Prostate gland (tissue), 2 donors: ENCODE data around the gene COL25A1.

ENCODE experiments used
- POLR2A ChIP-seq: fragments of 450-650 bp; IDR thresholded peaks from one replicate; pipeline ENCODE4 v1.6.1; 2016; ENCODE audit warnings: antibody characterized with exemption, mild to moderate bottlenecking
- POLR2AphosphoS5 ChIP-seq: sonication (generic); formaldehyde crosslinking; IDR thresholded peaks from one replicate; pipeline ENCODE4 v1.6.1; 2017; ENCODE audit warnings: antibody characterized with exemption
- TF ChIP-seq, protein P1 (sequence below), 4 experiments: fragments of 200-600 bp in 2 of 4; fragments of 450-650 bp in 2 of 4; sonication (generic) in 2 of 4; IDR thresholded peaks; 1 replicate in 3 of 4; 2 replicates in 1 of 4; pipeline ENCODE4 v1.5.1; 2016 to 2019; ENCODE audit warnings: antibody characterized with exemption in 4 of 4, mild to moderate bottlenecking in 2 of 4, moderate library complexity in 2 of 4

DNA sequence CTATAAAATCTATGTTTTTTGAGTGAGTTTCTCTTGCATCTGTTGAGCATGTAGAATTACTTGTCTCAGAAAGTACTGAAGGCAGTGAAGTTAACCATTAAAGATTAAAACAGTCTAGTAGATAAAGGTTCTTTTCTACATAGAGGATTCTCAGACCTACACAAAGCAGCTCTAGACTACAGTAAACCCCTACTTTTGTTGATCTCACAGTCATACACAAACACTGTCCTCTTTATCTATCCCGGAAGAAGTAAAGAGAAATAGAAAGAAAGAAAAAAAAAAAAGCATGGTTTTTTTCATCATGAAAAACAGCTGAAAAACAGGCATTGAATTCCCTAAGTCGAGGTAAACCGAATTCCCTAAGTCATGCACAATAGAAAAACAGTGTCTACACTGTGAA is 58.6 kb downstream of the COL25A1 start:
- TF ChIP-seq, protein P1, sequence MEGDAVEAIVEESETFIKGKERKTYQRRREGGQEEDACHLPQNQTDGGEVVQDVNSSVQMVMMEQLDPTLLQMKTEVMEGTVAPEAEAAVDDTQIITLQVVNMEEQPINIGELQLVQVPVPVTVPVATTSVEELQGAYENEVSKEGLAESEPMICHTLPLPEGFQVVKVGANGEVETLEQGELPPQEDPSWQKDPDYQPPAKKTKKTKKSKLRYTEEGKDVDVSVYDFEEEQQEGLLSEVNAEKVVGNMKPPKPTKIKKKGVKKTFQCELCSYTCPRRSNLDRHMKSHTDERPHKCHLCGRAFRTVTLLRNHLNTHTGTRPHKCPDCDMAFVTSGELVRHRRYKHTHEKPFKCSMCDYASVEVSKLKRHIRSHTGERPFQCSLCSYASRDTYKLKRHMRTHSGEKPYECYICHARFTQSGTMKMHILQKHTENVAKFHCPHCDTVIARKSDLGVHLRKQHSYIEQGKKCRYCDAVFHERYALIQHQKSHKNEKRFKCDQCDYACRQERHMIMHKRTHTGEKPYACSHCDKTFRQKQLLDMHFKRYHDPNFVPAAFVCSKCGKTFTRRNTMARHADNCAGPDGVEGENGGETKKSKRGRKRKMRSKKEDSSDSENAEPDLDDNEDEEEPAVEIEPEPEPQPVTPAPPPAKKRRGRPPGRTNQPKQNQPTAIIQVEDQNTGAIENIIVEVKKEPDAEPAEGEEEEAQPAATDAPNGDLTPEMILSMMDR (IDR thresholded peaks at IDR 0.05) = no peak
- no peak for TF ChIP-seq POLR2AphosphoS5
- no peak for TF ChIP-seq POLR2A
